ENCODE measurements around the gene FEZ2. TPM values are rescaled to one million over a fixed set of nuclear protein-coding genes. Genes with fewer than 3 reads are reported as not detected.
A peak's percentile ranks its signal among the peaks of the same experiment; 100 is the strongest.

The FEZ2 gene
- 20.5 and 72.9 TPM in 2 replicates for total RNA-seq (2011; cell fraction: chromatin; rRNA removed; ENCODE audit: low replicate concordance)
- total RNA-seq (2011; cell fraction: nucleolus; rRNA removed): 7.5 and 10.5 TPM in 2 replicates
- total RNA-seq (2011; cell fraction: nucleoplasm; rRNA removed): 30.0 and 48.2 TPM in 2 replicates
- total RNA-seq (2014; rRNA removed): 19.7 and 20.0 TPM in 2 replicates
- total RNA-seq (2014; rRNA removed; fragmentation: Illumina TruSeq; extraction: Trizol): 28.8 and 42.9 TPM in 2 replicates
- total RNA-seq (2015; rRNA removed; fragmentation: Illumina TruSeq; extraction: Trizol): 28.3 and 28.7 TPM in 2 replicates
- total RNA-seq (2021): 19.2 and 20.1 TPM in 2 replicates
- 29.7 and 35.5 TPM in 2 replicates for polyA plus RNA-seq (2011; rRNA removed)
- 5.4 and 14.7 TPM in 2 replicates for polyA plus RNA-seq (2011; cell fraction: cytosol; rRNA removed)
- polyA plus RNA-seq (2011; cell fraction: nucleus; rRNA removed): 11.1 and 17.5 TPM in 2 replicates
- 18.8 and 23.4 TPM in 2 replicates for polyA plus RNA-seq (2012)
- polyA plus RNA-seq (2014; fragmentation: Illumina TruSeq; extraction: Trizol): 20.9 and 23.8 TPM in 2 replicates
- polyA plus RNA-seq (2014; fragmentation: Nextera tagmentation; extraction: Ambion mirVana): 10 to 100 TPM in 1 of 2 experiments, 1 to 10 TPM in 1; 9.9 to 10.8 TPM
- 16.6 and 17.3 TPM in 2 replicates for polyA plus RNA-seq (2014; rRNA removed)
- 40.5 and 45.0 TPM in 2 replicates for polyA minus RNA-seq (2011; rRNA and poly(A)+ RNA removed)
- polyA minus RNA-seq (2011; cell fraction: cytosol; rRNA and poly(A)+ RNA removed): 7.8 and 15.2 TPM in 2 replicates
- polyA minus RNA-seq (2011; cell fraction: nucleus; rRNA and poly(A)+ RNA removed): 21.0 and 39.5 TPM in 2 replicates
- percentile 84 among the genes with signal in this experiment for Bru-seq, nascent RNA
- percentile 87 among the genes with signal in this experiment for BruChase-seq, experiment 1, labeled RNA remaining after a 2-hour chase
- BruChase-seq, experiment 2, labeled RNA remaining after a 6-hour chase: percentile 87 among the genes with signal in this experiment
- long read RNA-seq, experiment 1, partial matches to known transcripts: 22 of 32 reads
- long read RNA-seq, experiment 1, other reads (novel, unspliced or antisense): 6 of 32 reads
- long read RNA-seq, experiment 2, full-length matches to known transcripts: 17 of 24 reads
- long read RNA-seq, experiment 2, partial matches to known transcripts: 1 of 24 reads
- long read RNA-seq, experiment 2, other reads (novel, unspliced or antisense): 6 of 24 reads
- long read RNA-seq, experiment 3, partial matches to known transcripts: 3 of 3 reads
- long read RNA-seq, experiment 3, other reads (novel, unspliced or antisense): 0 of 3 reads

- Histone ChIP-seq H3K27me3 (ENCODE audit: control insufficient read depth in 2 of 2, insufficient read depth in 2 of 2, low read length in 2 of 2) (no peaks in the 10 kb centered on the region), H2AFZ (ENCODE audit: low read depth, low read length) (peak within 1 kb of the TSS; percentile 95), H3K9ac (ENCODE audit: insufficient read depth in 1 of 2, low read depth in 2 of 2, low read length in 2 of 2) (peak within 1 kb of the TSS; percentile 77 to 95), H3K9me3 (replicated peaks; ENCODE audit: control insufficient read depth, insufficient read depth, low read depth, low read length) (no peaks in the 10 kb centered on the region), H3K36me3 (ENCODE audit: control insufficient read depth, insufficient read depth, low read length) (peaks cover 5% of the 10 kb centered on the region; the same call in 2 of the 3 replicates), H3K4me2 (ENCODE audit: insufficient read depth, low read length) (peak within 1 kb of the TSS; percentile 96), H4K20me1 (replicated peaks; ENCODE audit: control insufficient read depth, insufficient read depth, low read length) (no peaks in the 10 kb centered on the region), H3K4me3 (peak within 1 kb of the TSS; percentile 85), H3K9me1 (ENCODE audit: control insufficient read depth, insufficient read depth, low read length) (no peaks in the 10 kb centered on the region), H3K79me2 (ENCODE audit: control insufficient read depth, insufficient read depth, low read length) (peaks cover 29% of the 10 kb centered on the region), H3K4me1 (replicated peaks in 1 of 2; ENCODE audit: control insufficient read depth in 2 of 2, insufficient read depth in 2 of 2, low read length in 2 of 2) (peaks cover 4 to 10% of the 10 kb centered on the region in 2 experiments; a peak in 4 of 5 replicates), H3K27ac (ENCODE audit: extremely low read depth, low read depth, low read length) (peak within 1 kb of the TSS; percentile 77)
- DNase-seq (ENCODE audit: extremely low read depth in 1 of 4, low spot score in 3 of 4) (peak; percentile 87 to 93 (median 91)), FAIRE-seq (peak; percentile 69), ATAC-seq (peak; percentile 99)
- intact Hi-C loops (cut with micrococcal nuclease) (no loop called here), in situ Hi-C loops (cut with MboI) (no loop called here)
- WGBS (ENCODE audit: insufficient coverage, low coverage, missing lambda C conversion rate): 6% methylated on average over 8 of the region's 81 CpGs
- CTCF ChIA-PET (ENCODE audit: low intra/inter-chr PET ratio): no interaction called here
- no TSS peak for BruUV-seq (replicated peaks)
- POLR2A ChIA-PET: interaction anchor here (0.8 to 1.1 kb wide), 2 partner anchors 15 to 21 kb away, joined by 3 read pairs; no protein-coding TSS in a partner anchor
- TF ChIP-seq FOXP1 (CRISPR knock-in tag; IDR thresholded peaks at IDR 0.05): no peak
- TF ChIP-seq CXXC5 (CRISPR knock-in tag; IDR thresholded peaks at IDR 0.05): peak; percentile 61
- no peak for TF ChIP-seq ELK1 (CRISPR knock-in tag; IDR thresholded peaks at IDR 0.05)
- TF ChIP-seq CBX2 (IDR thresholded peaks at IDR 0.05; ENCODE audit: insufficient read depth, low read length, poor library complexity, severe bottlenecking): no peak
- no peak for TF ChIP-seq TEAD4 (IDR thresholded peaks at IDR 0.05; ENCODE audit: low read length)
- TF ChIP-seq TEAD4 (CRISPR knock-in tag; IDR thresholded peaks at IDR 0.05; ENCODE audit: borderline replicate concordance): no peak
- TF ChIP-seq RHOXF2B (CRISPR knock-in tag; conservative IDR thresholded peaks at IDR 0.05): no peak
- peak; percentile 26 to 45; a peak in 3 of 4 replicates for TF ChIP-seq NRF1 (conservative IDR thresholded peaks at IDR 0.05 in 1 of 2, IDR thresholded peaks at IDR 0.05 in 1 of 2)
- TF ChIP-seq CHD2 (IDR thresholded peaks at IDR 0.05; ENCODE audit: low read depth, low read length): no peak
- TF ChIP-seq ZNF76 (CRISPR knock-in tag; IDR thresholded peaks at IDR 0.05; ENCODE audit: borderline replicate concordance): no peak
- no peak for TF ChIP-seq ARID2 (IDR thresholded peaks at IDR 0.05)
- TF ChIP-seq THRAP3 (IDR thresholded peaks at IDR 0.05; ENCODE audit: borderline replicate concordance): no peak
- TF ChIP-seq NELFE (IDR thresholded peaks at IDR 0.05; ENCODE audit: insufficient read depth, insufficient read length): no peak
- TF ChIP-seq SMAD4 (CRISPR knock-in tag; conservative IDR thresholded peaks at IDR 0.05): no peak
- TF ChIP-seq XRCC5 (IDR thresholded peaks at IDR 0.05; ENCODE audit: low read depth, low read length): no peak
- peak in 1 of 2 experiments; percentile 49; a peak in 1 of 4 replicates for TF ChIP-seq MAZ (CRISPR knock-in tag; conservative IDR thresholded peaks at IDR 0.05 in 1 of 2, IDR thresholded peaks at IDR 0.05 in 1 of 2)
- TF ChIP-seq MBD2 (IDR thresholded peaks at IDR 0.05; ENCODE audit: borderline replicate concordance, low read depth): no peak
Observed at GRCh38 chr2:36597532-36598377, at the start of gene FEZ2. TSS of gene FEZ2 (minus strand) at chr2:36598168. CDS start at chr2:36598142, 26 bp downstream.

Data from K562 (cell line).